ENCODE data around the gene EPHB3.

DNA sequence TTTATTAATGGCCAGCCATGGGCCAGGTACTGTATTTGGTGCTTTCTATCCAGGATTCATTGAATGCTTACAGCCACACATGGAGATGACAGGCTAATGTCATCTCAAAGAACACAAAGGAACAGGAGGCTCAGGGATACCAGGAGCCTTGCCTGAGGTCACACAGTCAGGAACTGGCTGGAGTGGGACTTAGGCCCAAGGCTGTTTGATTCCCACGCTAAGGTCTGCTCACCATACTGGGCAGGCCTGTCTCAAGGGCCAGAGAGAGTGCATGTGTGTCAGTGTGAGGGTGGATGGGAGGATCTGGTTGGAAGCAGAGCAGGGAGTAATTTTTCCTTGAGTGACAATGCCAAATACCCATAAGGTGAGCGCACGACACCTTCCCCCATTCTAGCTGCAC, 37.6 kb downstream of the EPHB3 start:
- TF ChIP-seq POLR2A (IDR thresholded peaks at IDR 0.05; ENCODE audit: low read depth, low read length) (no peak), MXI1 (IDR thresholded peaks at IDR 0.05; ENCODE audit: borderline replicate concordance, low read depth, low read length) (no peak), RAD21 (IDR thresholded peaks at IDR 0.05; ENCODE audit: low read length) (no peak), MAFK (IDR thresholded peaks at IDR 0.05; ENCODE audit: low read depth, low read length) (no peak), RFX5 (IDR thresholded peaks at IDR 0.05; ENCODE audit: low read depth, low read length) (no peak)
- TF ChIP-seq, protein P1, sequence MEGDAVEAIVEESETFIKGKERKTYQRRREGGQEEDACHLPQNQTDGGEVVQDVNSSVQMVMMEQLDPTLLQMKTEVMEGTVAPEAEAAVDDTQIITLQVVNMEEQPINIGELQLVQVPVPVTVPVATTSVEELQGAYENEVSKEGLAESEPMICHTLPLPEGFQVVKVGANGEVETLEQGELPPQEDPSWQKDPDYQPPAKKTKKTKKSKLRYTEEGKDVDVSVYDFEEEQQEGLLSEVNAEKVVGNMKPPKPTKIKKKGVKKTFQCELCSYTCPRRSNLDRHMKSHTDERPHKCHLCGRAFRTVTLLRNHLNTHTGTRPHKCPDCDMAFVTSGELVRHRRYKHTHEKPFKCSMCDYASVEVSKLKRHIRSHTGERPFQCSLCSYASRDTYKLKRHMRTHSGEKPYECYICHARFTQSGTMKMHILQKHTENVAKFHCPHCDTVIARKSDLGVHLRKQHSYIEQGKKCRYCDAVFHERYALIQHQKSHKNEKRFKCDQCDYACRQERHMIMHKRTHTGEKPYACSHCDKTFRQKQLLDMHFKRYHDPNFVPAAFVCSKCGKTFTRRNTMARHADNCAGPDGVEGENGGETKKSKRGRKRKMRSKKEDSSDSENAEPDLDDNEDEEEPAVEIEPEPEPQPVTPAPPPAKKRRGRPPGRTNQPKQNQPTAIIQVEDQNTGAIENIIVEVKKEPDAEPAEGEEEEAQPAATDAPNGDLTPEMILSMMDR (conservative IDR thresholded peaks at IDR 0.05; ENCODE audit: low read depth, low read length), result no peak
